HFFc6 (cell line): ENCODE measurements around the gene RFX5. TPM values are rescaled to one million over a fixed set of nuclear protein-coding genes. Genes with fewer than 3 reads are reported as not detected.

Experiments used
- DNase-seq: peaks from one replicate; pipeline ENCODE4 v3.0.0-alpha.2; 2018
- H3K27ac Mint-ChIP-seq: 2 replicates; pipeline ENCODE4 v1.8.0; 2020; ENCODE audit warnings: mild to moderate bottlenecking, mixed read lengths
- H3K27me3 Mint-ChIP-seq: 2 replicates; pipeline ENCODE4 v1.8.0; 2021; ENCODE audit warnings: mild to moderate bottlenecking, moderate library complexity, mixed read lengths; ENCODE audit not compliant: insufficient read depth
- H3K36me3 Mint-ChIP-seq: 2 replicates; pipeline ENCODE4 v1.8.0; 2021; ENCODE audit warnings: low read depth, mixed read lengths
- H3K4me1 Mint-ChIP-seq: 2 replicates; pipeline ENCODE4 v1.8.0; 2020; ENCODE audit warnings: low read depth, mixed read lengths
- H3K4me3 Mint-ChIP-seq: 2 replicates; pipeline ENCODE4 v1.8.0; 2020; ENCODE audit warnings: mild to moderate bottlenecking, moderate library complexity, mixed read lengths
- H3K9me3 Mint-ChIP-seq: 2 replicates; pipeline ENCODE4 v1.8.0; 2020; ENCODE audit warnings: mild to moderate bottlenecking, mixed read lengths
- total RNA-seq, 6 experiments: library from RNA; stranded (reverse); fragmentation: NEBNext Ultra II Directional; extraction: Animal tissue kit (Norgen Biotek cat#: 25700); gene quantifications; 2 replicates in 1 of 6; 3 replicates in 5 of 6; pipeline ENCODE4 v1.2.3, GENCODE V29; 2021
- TF ChIP-seq, protein P1 (sequence below): fragments of 200-600 bp; sonication (generic); IDR thresholded peaks from 2 replicates; pipeline ENCODE4 v1.5.0; 2021; ENCODE audit warnings: antibody characterized with exemption, mild to moderate bottlenecking

The RFX5 gene
- total RNA-seq, 6 experiments from 2014 or later = 32.1 to 39.0 (median 35.7) TPM

DNA sequence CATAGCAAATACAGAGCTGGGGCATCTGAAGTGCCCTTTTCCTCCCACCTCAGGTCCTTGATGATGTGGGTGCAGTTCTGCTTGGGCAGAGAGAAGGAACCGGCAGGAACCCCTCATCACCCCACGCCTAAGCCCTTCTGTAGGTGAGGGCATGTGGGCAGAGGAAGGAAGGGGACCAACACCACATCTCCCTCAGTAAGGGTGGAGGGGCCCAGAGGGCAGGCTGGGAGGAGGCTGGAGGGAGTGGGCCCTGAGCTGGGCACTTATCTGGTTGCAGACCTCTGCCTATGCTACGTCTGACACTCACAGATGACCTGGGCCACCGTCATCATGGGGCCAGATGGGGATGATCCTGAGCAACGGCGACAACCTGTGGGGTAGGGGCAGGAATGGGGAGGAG lies 54.0 kb downstream of the RFX5 start:
- Mint-ChIP-seq H3K27ac (peak overlapping the region; percentile 27; the same call in 1 of the 2 replicates), H3K36me3 (peaks cover 19% of the 10 kb centered on the region), H3K4me3 (no peak overlapping the region), H3K27me3 (peaks cover 10% of the 10 kb centered on the region), H3K9me3 (no peaks in the 10 kb centered on the region), H3K4me1 (no peaks in the 10 kb centered on the region)
- no peak for DNase-seq
- TF ChIP-seq, protein P1, sequence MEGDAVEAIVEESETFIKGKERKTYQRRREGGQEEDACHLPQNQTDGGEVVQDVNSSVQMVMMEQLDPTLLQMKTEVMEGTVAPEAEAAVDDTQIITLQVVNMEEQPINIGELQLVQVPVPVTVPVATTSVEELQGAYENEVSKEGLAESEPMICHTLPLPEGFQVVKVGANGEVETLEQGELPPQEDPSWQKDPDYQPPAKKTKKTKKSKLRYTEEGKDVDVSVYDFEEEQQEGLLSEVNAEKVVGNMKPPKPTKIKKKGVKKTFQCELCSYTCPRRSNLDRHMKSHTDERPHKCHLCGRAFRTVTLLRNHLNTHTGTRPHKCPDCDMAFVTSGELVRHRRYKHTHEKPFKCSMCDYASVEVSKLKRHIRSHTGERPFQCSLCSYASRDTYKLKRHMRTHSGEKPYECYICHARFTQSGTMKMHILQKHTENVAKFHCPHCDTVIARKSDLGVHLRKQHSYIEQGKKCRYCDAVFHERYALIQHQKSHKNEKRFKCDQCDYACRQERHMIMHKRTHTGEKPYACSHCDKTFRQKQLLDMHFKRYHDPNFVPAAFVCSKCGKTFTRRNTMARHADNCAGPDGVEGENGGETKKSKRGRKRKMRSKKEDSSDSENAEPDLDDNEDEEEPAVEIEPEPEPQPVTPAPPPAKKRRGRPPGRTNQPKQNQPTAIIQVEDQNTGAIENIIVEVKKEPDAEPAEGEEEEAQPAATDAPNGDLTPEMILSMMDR = no peak

DNA sequence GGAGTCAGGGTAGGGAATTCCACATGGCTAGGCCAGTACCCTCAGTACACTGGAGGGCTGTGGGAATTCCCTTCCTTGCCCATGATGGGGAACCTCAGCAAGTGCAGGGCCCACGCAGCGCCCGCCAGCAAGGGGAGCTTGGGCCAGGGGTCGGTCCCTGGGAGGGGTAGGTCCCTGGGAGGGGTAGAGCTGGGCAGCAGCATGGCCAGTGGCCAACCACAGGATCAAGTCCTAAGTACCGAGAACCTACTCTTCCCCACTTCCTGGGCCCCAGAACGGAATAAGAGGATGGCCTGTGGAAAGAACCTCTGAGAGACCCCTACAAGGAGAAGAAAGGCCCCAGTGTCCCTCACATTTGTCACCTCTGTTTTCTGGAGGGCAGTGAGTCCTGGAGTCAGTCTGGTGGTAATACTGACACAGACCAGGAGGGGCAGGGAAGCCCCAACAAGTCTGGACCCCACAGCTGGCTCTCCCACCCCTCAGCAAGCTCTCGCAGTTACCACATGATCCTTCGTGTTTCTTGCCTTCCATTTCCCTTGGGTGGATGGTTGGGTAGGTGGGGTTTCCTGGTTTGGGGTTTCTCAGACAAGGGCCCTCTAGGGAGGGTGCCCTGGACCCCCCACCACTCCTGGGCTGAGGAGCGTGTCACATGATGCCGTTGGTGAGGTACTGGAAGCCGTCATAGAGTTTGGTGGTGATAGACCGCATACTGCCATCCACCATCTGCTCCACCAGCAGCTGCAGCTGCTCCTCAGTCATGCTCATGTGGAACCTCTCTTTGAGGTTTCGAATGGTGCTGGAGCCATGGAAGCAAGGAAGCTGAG lies 54.6 kb downstream of the RFX5 start:
- DNase-seq = no peak
- Mint-ChIP-seq H3K4me3 (no peak overlapping the region), H3K9me3 (no peaks in the 10 kb centered on the region), H3K27ac (no peak overlapping the region; the same call in 1 of the 2 replicates), H3K36me3 (peaks cover 15% of the 10 kb centered on the region), H3K4me1 (no peaks in the 10 kb centered on the region), H3K27me3 (peaks cover 10% of the 10 kb centered on the region)
- TF ChIP-seq, protein P1 = peak; percentile 41

DNA sequence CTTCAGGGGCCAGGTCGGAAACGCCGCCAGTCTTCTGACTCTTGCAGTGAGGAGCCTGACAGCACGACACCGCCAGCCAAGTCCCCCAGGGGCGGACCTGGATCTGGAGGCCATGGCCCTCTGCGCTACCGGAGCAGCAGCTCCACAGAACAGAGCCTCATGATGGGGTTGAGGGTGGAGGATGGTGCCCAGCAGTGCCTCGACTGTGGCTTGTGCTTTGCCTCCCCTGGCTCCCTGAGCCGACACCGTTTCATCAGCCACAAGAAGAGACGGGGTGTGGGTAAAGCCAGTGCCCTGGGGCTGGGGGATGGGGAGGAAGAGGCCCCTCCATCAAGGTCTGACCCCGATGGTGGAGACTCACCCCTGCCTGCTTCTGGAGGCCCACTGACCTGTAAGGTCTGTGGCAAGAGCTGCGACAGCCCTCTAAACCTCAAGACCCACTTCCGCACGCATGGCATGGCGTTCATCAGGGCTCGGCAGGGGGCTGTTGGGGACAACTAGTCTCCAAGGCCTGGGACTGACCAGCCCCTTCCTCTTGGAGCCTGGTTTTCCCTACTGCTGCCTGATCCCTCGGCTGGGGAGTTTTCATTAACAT lies 56.2 kb downstream of the RFX5 start:
- no peaks in the 10 kb centered on the region for H3K4me1 Mint-ChIP-seq
- no peak overlapping the region for H3K4me3 Mint-ChIP-seq
- H3K9me3 Mint-ChIP-seq = no peaks in the 10 kb centered on the region
- H3K27ac Mint-ChIP-seq = no peak overlapping the region
- peaks cover 15% of the 10 kb centered on the region for H3K36me3 Mint-ChIP-seq
- TF ChIP-seq, protein P1 = no peak
- DNase-seq = no peak
- peaks cover 10% of the 10 kb centered on the region for H3K27me3 Mint-ChIP-seq

Other genes with a start within 250 kb of the RFX5 start
- gene SEMA6C, start 200.6 kb downstream of the RFX5 start, total RNA-seq = 1 to 10 TPM in 5 of 6 experiments, under 1 TPM in 1; 0.94 to 1.5 (median 1.4) TPM
- not detected for gene TNFAIP8L2, start 190.6 kb downstream of the RFX5 start, total RNA-seq
- gene LYSMD1, start 181.3 kb downstream of the RFX5 start, total RNA-seq = 1 to 10 TPM; 5.0 to 6.6 (median 6.0) TPM
- 10 to 100 TPM; 38.4 to 45.7 (median 41.5) TPM for gene SCNM1, start 181.1 kb downstream of the RFX5 start, total RNA-seq
- 1 to 10 TPM in 1 of 6 experiments, under 1 TPM in 2, not detected in 3; 0.40 to 1.1 (median 0.99) TPM for gene TMOD4, start 171.3 kb downstream of the RFX5 start, total RNA-seq
- gene VPS72, start 157.1 kb downstream of the RFX5 start, total RNA-seq = 10 to 100 TPM; 57.8 to 87.4 (median 73.9) TPM
- 10 to 100 TPM; 85.4 to 98.6 (median 90.6) TPM for gene PIP5K1A, start 148.7 kb downstream of the RFX5 start, total RNA-seq
- gene PSMD4, start 92.5 kb downstream of the RFX5 start, total RNA-seq = 100 to 1,000 TPM; 194 to 228 (median 217) TPM
- 10 to 100 TPM; 14.6 to 18.3 (median 15.9) TPM for gene ZNF687, start 65.0 kb downstream of the RFX5 start, total RNA-seq
- gene PI4KB, start 19.8 kb downstream of the RFX5 start, total RNA-seq = 10 to 100 TPM; 63.6 to 73.0 (median 70.0) TPM
- gene SELENBP1, start 25.5 kb upstream of the RFX5 start, total RNA-seq = 10 to 100 TPM; 11.2 to 15.6 (median 14.6) TPM
- 100 to 1,000 TPM; 342 to 409 (median 371) TPM for gene PSMB4, start 52.3 kb upstream of the RFX5 start, total RNA-seq
- 10 to 100 TPM; 34.9 to 40.3 (median 37.9) TPM for gene POGZ, start 112.2 kb upstream of the RFX5 start, total RNA-seq
- gene CGN, start 164.1 kb upstream of the RFX5 start, total RNA-seq = under 1 TPM; 0.17 to 0.28 (median 0.21) TPM
- gene TUFT1, start 193.1 kb upstream of the RFX5 start, total RNA-seq = 10 to 100 TPM in 2 of 6 experiments, 1 to 10 TPM in 4; 6.5 to 20.2 (median 7.3) TPM